ENCODE results near the gene C12orf56. TPM values are rescaled to one million over a fixed set of nuclear protein-coding genes. Genes with fewer than 3 reads are reported as not detected.
"Not testable (repeated sequence)": the region's sequence is repeated elsewhere in the genome, so short reads cannot be mapped to it uniquely, and the experiment has no call there.

C12orf56 gene
- total RNA-seq, 1 donor from 2014 or later = not detected

DNA sequence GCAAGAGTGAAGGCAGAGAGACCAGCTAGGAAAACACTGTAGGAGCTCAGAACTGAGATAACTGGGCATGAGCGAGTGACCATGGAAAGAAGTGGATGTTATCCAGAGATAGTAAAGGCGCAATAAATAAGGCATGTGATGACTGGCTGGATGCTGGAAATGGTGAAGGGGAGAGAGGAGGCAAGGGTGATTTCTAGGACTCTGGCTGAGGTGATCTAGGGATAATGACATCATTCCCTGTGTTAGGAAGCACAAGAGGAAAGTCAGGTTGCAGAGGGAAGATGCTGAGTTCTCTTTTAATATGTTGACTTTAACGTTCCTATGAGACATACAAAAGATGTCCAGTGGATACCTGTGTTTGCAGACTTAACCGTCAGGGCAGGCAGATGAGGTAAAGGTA, 78.7 kb downstream of the C12orf56 start:
- Mint-ChIP-seq H3K27me3 (no peaks in the 10 kb centered on the region), H3K9me3 (no peaks in the 10 kb centered on the region), H3K27ac (no peak overlapping the region), H3K36me3 (no peaks in the 10 kb centered on the region), H3K4me1 (ENCODE audit: unreplicated experiment) (no peaks in the 10 kb centered on the region), H3K4me3 (no peak overlapping the region)
- no peak for DNase-seq (ENCODE audit: extremely low spot score, unreplicated experiment)
- TF ChIP-seq, protein P1, sequence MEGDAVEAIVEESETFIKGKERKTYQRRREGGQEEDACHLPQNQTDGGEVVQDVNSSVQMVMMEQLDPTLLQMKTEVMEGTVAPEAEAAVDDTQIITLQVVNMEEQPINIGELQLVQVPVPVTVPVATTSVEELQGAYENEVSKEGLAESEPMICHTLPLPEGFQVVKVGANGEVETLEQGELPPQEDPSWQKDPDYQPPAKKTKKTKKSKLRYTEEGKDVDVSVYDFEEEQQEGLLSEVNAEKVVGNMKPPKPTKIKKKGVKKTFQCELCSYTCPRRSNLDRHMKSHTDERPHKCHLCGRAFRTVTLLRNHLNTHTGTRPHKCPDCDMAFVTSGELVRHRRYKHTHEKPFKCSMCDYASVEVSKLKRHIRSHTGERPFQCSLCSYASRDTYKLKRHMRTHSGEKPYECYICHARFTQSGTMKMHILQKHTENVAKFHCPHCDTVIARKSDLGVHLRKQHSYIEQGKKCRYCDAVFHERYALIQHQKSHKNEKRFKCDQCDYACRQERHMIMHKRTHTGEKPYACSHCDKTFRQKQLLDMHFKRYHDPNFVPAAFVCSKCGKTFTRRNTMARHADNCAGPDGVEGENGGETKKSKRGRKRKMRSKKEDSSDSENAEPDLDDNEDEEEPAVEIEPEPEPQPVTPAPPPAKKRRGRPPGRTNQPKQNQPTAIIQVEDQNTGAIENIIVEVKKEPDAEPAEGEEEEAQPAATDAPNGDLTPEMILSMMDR (conservative IDR thresholded peaks at IDR 0.05) = no peak

DNA sequence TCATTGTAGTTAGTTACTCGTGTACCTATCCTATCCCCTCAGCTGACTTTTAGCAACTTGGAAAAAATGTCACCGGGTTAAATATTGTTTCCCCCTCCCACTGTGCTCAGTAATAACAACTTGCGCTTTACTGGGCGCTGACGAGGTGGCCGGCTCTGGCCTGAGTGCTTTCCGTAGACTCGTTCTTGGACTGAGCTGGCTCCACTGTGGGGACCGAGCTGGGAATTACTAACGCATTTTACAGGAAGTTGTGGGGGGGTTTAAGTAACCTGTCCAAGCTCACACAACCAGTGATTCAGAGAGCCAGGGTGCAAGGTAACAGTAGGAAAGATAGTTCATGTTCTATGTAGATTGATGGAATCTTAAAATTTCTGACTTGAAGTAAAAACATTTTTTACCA, 86.0 kb downstream of the C12orf56 start:
- no peak overlapping the region for H3K4me3 Mint-ChIP-seq
- TF ChIP-seq, protein P1 (conservative IDR thresholded peaks at IDR 0.05) = no peak
- DNase-seq (ENCODE audit: extremely low spot score, unreplicated experiment) = no peak
- H3K9me3 Mint-ChIP-seq = peaks cover 5% of the 10 kb centered on the region
- no peaks in the 10 kb centered on the region for H3K36me3 Mint-ChIP-seq
- no peaks in the 10 kb centered on the region for H3K27me3 Mint-ChIP-seq
- no peaks in the 10 kb centered on the region for H3K4me1 Mint-ChIP-seq (ENCODE audit: unreplicated experiment)
- no peak overlapping the region for H3K27ac Mint-ChIP-seq

- no peak overlapping the region for H3K4me3 Mint-ChIP-seq
- no peaks in the 10 kb centered on the region for H3K36me3 Mint-ChIP-seq
- H3K4me1 Mint-ChIP-seq (ENCODE audit: unreplicated experiment) = no peaks in the 10 kb centered on the region
- H3K27me3 Mint-ChIP-seq = no peaks in the 10 kb centered on the region
- no peak for DNase-seq (ENCODE audit: extremely low spot score, unreplicated experiment)
- peaks cover 5% of the 10 kb centered on the region for H3K9me3 Mint-ChIP-seq
- H3K27ac Mint-ChIP-seq = no peak overlapping the region
- TF ChIP-seq, protein P1 (conservative IDR thresholded peaks at IDR 0.05) = no peak
Measured at GRCh38 chr12:64299628-64300027, 90.9 kb downstream of the C12orf56 start.

- no peak for DNase-seq (ENCODE audit: extremely low spot score, unreplicated experiment)
- Mint-ChIP-seq H3K4me1 (ENCODE audit: unreplicated experiment) (no peaks in the 10 kb centered on the region), H3K4me3 (no peak overlapping the region), H3K36me3 (no peaks in the 10 kb centered on the region), H3K9me3 (peaks cover 5% of the 10 kb centered on the region), H3K27ac (no peak overlapping the region), H3K27me3 (no peaks in the 10 kb centered on the region)
- TF ChIP-seq, protein P1 (conservative IDR thresholded peaks at IDR 0.05) = no peak
Measured at GRCh38 chr12:64296301-64296700, 94.3 kb downstream of the C12orf56 start.

GRCh38 chr12:64293654-64294364, 96.7 kb downstream of the C12orf56 start:
- H3K27me3 Mint-ChIP-seq = no peaks in the 10 kb centered on the region
- TF ChIP-seq, protein P1 (conservative IDR thresholded peaks at IDR 0.05) = no peak
- no peaks in the 10 kb centered on the region for H3K9me3 Mint-ChIP-seq
- no peak overlapping the region for H3K4me3 Mint-ChIP-seq
- DNase-seq (ENCODE audit: extremely low spot score, unreplicated experiment) = no peak
- no peaks in the 10 kb centered on the region for H3K36me3 Mint-ChIP-seq
- H3K27ac Mint-ChIP-seq = no peak overlapping the region
- no peaks in the 10 kb centered on the region for H3K4me1 Mint-ChIP-seq (ENCODE audit: unreplicated experiment)

DNA sequence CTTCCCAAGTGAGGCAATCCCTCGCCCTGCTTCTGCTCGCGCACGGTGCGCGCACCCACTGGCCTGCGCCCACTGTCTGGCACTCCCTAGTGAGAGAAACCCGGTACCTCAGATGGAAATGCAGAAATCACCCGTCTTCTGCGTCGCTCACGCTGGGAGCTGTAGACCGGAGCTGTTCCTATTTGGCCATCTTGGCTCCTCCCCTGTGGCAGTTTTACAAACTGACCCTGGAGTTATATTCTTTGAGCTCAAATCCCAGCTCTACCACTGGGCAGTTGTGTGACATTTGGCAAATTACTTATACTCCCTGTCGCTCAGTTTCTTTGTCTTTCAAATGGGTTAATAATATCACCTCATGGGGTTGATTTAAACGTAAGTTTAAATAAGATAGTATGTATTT, 97.4 kb downstream of the C12orf56 start:
- not testable (repeated sequence) for H3K27me3 Mint-ChIP-seq; H3K4me1 Mint-ChIP-seq (ENCODE audit: unreplicated experiment); H3K9me3 Mint-ChIP-seq; H3K27ac Mint-ChIP-seq; DNase-seq (ENCODE audit: extremely low spot score, unreplicated experiment); H3K4me3 Mint-ChIP-seq; H3K36me3 Mint-ChIP-seq
